Measurements from ENCODE around the gene CBX1.

DNA sequence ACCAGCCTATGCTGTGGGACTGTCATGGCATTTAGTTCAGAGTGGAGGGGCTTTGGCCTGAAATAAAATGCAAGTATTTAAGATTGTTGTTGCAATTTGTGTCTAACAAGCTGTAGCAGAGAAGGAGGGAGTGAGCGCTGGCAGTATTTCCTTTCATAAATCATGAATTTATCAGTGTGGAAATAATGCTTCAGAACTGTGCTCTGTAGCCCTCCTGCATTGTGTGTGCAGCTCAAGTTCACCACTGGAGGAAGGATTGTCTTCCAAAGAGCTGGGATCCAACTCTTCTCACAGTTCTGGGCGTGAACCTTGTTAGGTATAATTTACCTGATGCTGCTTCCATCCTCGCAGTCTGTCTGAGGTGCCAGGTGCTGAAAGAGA, 21.4 kb upstream of the CBX1 start:
- TF ChIP-seq, protein P1, sequence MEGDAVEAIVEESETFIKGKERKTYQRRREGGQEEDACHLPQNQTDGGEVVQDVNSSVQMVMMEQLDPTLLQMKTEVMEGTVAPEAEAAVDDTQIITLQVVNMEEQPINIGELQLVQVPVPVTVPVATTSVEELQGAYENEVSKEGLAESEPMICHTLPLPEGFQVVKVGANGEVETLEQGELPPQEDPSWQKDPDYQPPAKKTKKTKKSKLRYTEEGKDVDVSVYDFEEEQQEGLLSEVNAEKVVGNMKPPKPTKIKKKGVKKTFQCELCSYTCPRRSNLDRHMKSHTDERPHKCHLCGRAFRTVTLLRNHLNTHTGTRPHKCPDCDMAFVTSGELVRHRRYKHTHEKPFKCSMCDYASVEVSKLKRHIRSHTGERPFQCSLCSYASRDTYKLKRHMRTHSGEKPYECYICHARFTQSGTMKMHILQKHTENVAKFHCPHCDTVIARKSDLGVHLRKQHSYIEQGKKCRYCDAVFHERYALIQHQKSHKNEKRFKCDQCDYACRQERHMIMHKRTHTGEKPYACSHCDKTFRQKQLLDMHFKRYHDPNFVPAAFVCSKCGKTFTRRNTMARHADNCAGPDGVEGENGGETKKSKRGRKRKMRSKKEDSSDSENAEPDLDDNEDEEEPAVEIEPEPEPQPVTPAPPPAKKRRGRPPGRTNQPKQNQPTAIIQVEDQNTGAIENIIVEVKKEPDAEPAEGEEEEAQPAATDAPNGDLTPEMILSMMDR (IDR thresholded peaks at IDR 0.05; ENCODE audit: poor library complexity, severe bottlenecking): no peak
- TF ChIP-seq POLR2AphosphoS5 (IDR thresholded peaks at IDR 0.05): no peak
- no peak for TF ChIP-seq EZH2 (IDR thresholded peaks at IDR 0.05; ENCODE audit: borderline replicate concordance, insufficient read depth, low read length, poor library complexity, severe bottlenecking)
- TF ChIP-seq, protein P2, sequence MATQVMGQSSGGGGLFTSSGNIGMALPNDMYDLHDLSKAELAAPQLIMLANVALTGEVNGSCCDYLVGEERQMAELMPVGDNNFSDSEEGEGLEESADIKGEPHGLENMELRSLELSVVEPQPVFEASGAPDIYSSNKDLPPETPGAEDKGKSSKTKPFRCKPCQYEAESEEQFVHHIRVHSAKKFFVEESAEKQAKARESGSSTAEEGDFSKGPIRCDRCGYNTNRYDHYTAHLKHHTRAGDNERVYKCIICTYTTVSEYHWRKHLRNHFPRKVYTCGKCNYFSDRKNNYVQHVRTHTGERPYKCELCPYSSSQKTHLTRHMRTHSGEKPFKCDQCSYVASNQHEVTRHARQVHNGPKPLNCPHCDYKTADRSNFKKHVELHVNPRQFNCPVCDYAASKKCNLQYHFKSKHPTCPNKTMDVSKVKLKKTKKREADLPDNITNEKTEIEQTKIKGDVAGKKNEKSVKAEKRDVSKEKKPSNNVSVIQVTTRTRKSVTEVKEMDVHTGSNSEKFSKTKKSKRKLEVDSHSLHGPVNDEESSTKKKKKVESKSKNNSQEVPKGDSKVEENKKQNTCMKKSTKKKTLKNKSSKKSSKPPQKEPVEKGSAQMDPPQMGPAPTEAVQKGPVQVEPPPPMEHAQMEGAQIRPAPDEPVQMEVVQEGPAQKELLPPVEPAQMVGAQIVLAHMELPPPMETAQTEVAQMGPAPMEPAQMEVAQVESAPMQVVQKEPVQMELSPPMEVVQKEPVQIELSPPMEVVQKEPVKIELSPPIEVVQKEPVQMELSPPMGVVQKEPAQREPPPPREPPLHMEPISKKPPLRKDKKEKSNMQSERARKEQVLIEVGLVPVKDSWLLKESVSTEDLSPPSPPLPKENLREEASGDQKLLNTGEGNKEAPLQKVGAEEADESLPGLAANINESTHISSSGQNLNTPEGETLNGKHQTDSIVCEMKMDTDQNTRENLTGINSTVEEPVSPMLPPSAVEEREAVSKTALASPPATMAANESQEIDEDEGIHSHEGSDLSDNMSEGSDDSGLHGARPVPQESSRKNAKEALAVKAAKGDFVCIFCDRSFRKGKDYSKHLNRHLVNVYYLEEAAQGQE (IDR thresholded peaks at IDR 0.05; ENCODE audit: borderline replicate concordance): no peak
- no peak for TF ChIP-seq MXI1 (conservative IDR thresholded peaks at IDR 0.05; ENCODE audit: poor library complexity, severe bottlenecking)
- no peak for TF ChIP-seq TAF1 (IDR thresholded peaks at IDR 0.05; ENCODE audit: low read depth)

Measured in neural cell (in vitro differentiated cells).